Nephron (organoid): Measurements from ENCODE around the gene PTPDC1.

Experiments used
- H3K27ac Mint-ChIP-seq, 3 experiments: 2 replicates each; pipeline ENCODE4 v1.8.0; 2020; ENCODE audit warnings: mixed read lengths in 3 of 3, mild to moderate bottlenecking in 2 of 3, moderate library complexity in 1 of 3
- H3K27me3 Mint-ChIP-seq: 2 replicates; pipeline ENCODE4 v1.8.0; 2021; ENCODE audit warnings: low read depth, mild to moderate bottlenecking, moderate library complexity, mixed read lengths
- H3K36me3 Mint-ChIP-seq: 2 replicates; pipeline ENCODE4 v1.8.0; 2020; ENCODE audit warnings: low read depth, mixed read lengths
- H3K4me1 Mint-ChIP-seq: 2 replicates; pipeline ENCODE4 v1.8.0; 2020; ENCODE audit warnings: mixed read lengths
- H3K4me3 Mint-ChIP-seq, 3 experiments: 2 replicates each; pipeline ENCODE4 v1.8.0; 2020; ENCODE audit warnings: mild to moderate bottlenecking in 3 of 3, mixed read lengths in 3 of 3, moderate library complexity in 2 of 3
- H3K9me3 Mint-ChIP-seq: 2 replicates; pipeline ENCODE4 v1.8.0; 2020; ENCODE audit warnings: mixed read lengths
- TF ChIP-seq, protein P1 (sequence below), 3 experiments: fragments of 200-600 bp; sonication (generic); IDR thresholded peaks; one replicate each; pipeline ENCODE4 v1.5.0; 2021; ENCODE audit warnings: antibody characterized with exemption in 3 of 3; ENCODE audit not compliant: unreplicated experiment in 3 of 3

The PTPDC1 gene

DNA sequence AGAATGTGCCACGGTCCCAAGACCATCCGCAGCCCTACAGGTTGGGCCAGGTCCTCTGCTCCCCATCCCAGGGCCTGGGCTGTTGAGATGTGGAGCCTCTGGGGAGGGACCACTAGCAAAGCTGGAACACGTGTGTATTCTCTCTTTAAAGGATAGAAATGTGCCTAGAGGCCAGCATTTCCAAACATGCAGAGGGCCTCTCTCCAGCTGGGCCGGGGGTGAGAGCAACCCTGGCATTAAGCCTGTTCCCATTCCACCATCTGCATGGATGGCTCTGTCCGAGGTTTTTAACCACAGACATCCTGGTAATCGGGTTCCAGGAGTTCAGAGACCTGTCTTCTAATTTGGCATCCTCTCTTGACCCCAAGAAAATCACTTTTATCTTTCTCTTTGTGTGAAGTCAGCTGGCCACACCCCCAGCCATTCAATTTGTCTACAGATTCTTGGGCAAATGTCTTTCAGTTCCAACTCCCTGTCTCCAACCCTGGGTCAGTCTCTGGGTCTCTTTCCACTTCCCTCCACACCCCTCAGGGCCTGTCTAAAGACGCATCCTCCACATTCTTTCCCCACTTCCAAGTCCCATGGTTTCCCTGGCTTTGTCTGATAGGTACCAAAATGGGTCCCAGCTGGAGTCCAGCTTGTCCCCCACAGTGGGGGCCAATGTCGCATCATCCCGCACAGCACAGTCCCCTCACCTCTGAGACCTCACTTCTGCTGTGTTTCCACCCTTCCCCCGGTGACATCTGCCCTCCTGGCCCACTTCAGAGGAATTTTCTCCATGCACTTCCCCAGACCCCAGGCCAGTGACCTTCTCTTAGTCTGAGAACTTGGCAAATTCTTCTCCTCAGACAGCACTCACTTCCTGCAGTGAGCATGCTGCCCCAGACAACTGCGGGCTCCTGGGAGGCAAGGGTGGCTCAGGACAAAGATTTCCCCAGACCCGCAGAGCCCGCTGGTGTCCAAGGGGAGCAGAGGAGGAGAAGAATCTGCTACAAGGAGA is 56.8 kb downstream of the PTPDC1 start:
- TF ChIP-seq, protein P1, sequence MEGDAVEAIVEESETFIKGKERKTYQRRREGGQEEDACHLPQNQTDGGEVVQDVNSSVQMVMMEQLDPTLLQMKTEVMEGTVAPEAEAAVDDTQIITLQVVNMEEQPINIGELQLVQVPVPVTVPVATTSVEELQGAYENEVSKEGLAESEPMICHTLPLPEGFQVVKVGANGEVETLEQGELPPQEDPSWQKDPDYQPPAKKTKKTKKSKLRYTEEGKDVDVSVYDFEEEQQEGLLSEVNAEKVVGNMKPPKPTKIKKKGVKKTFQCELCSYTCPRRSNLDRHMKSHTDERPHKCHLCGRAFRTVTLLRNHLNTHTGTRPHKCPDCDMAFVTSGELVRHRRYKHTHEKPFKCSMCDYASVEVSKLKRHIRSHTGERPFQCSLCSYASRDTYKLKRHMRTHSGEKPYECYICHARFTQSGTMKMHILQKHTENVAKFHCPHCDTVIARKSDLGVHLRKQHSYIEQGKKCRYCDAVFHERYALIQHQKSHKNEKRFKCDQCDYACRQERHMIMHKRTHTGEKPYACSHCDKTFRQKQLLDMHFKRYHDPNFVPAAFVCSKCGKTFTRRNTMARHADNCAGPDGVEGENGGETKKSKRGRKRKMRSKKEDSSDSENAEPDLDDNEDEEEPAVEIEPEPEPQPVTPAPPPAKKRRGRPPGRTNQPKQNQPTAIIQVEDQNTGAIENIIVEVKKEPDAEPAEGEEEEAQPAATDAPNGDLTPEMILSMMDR (IDR thresholded peaks at IDR 0.05; ENCODE audit: unreplicated experiment in 3 of 3) = no peak
- Mint-ChIP-seq H3K4me3 (peak overlapping the region in 2 of 3 experiments; percentile 27 to 29), H3K27ac (peak overlapping the region; percentile 83 to 91 (median 90)), H3K9me3 (no peaks in the 10 kb centered on the region), H3K4me1 (peaks cover 40% of the 10 kb centered on the region), H3K36me3 (no peaks in the 10 kb centered on the region), H3K27me3 (peaks cover 3% of the 10 kb centered on the region)

DNA sequence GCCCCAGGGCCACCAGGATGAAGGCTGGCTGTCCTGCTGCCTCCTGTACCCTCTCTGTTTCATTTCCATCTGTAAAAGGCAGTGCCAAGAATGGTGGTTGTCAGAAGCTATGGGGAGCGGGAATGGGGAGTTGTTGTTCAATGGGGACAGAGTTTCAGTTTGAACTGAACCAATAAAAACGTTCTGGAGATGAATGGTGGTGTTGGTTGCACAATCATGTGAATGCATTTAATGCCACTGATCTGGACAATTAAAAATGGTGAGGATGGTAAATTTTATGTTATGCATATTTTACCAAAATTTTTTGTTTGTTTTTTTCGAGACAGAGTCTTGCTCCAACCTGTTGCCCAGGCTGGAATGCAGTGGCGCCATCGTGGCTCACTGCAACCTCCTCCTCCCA is 58.1 kb downstream of the PTPDC1 start:
- Mint-ChIP-seq H3K4me1 (peaks cover 40% of the 10 kb centered on the region), H3K36me3 (no peaks in the 10 kb centered on the region), H3K27ac (no peak overlapping the region), H3K27me3 (peaks cover 3% of the 10 kb centered on the region), H3K4me3 (no peak overlapping the region), H3K9me3 (no peaks in the 10 kb centered on the region)
- TF ChIP-seq, protein P1 (IDR thresholded peaks at IDR 0.05; ENCODE audit: unreplicated experiment in 3 of 3) = no peak

DNA sequence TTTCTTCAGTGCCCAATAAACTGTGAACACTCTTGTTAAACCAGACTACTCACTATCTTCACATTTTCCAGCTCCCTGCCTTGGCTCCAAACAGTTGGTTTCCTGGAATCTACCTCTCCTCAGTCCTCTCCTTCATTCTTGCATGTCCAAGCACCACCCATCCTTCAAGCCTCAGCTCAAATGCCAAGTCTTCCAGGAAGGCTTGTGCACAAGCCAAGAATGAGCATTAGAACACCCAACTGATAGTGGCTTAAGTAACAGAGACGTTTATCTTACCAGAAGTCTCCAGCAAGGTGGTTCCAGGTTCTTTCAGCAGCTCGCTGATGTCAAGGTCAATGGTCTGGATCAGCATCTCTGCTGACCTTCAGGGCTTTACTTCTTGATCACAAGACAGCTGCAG is 60.1 kb downstream of the PTPDC1 start:
- Mint-ChIP-seq H3K4me3 (no peak overlapping the region), H3K4me1 (peaks cover 29% of the 10 kb centered on the region)
- TF ChIP-seq, protein P1 (IDR thresholded peaks at IDR 0.05; ENCODE audit: unreplicated experiment in 3 of 3) = no peak

DNA sequence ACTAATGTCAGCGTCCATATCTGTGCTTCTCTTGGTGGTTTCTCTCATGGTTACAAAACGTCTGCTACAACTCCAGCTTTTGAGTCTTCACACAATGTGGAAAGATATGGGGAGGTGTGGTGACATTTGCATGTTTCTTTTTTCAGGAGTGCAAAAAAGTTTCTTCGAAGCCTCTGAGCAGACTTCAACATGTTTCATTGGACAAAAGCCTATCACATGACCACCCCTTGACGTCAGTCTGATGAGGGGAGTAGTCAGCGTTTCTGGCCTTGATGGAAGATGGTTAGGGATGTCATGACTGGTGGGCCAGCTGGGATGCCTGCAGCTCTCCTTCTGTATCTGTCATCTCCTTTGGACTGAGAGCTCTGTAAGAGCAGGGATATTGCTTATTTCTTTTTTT is 61.4 kb downstream of the PTPDC1 start:
- H3K4me1 Mint-ChIP-seq = peaks cover 29% of the 10 kb centered on the region
- no peak overlapping the region for H3K4me3 Mint-ChIP-seq
- TF ChIP-seq, protein P1 (IDR thresholded peaks at IDR 0.05; ENCODE audit: unreplicated experiment in 3 of 3) = no peak
- H3K36me3 Mint-ChIP-seq = no peaks in the 10 kb centered on the region
- H3K27ac Mint-ChIP-seq = no peak overlapping the region
- no peaks in the 10 kb centered on the region for H3K9me3 Mint-ChIP-seq
- peaks cover 6% of the 10 kb centered on the region for H3K27me3 Mint-ChIP-seq

More for the DNA sequence above, 60.1 kb downstream of the PTPDC1 start:
- H3K27me3 Mint-ChIP-seq = peaks cover 3% of the 10 kb centered on the region
- H3K27ac Mint-ChIP-seq = peak overlapping the region in 1 of 3 experiments; percentile 44
- no peaks in the 10 kb centered on the region for H3K9me3 Mint-ChIP-seq
- H3K36me3 Mint-ChIP-seq = no peaks in the 10 kb centered on the region

DNA sequence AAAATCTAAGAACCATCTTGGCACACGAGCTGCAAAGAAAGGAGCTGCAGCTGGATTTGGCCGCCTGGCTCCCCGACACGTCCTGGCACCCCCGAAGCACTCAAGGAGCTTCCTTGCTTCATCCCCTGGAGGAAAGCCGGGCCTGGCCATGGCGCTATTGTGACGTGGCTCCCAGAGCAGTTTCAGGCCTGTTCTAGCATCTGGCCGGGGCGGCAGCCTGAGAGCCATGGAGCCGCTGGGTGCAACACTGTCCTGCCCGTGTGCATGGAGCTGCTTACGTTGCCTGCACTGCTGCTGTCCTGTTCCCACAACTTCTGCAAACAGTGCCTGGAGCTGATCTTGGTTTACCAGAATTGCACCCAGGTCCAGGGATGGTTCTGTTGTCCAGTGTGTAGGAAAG is 63.5 kb downstream of the PTPDC1 start:
- Mint-ChIP-seq H3K4me3 (no peak overlapping the region), H3K9me3 (no peaks in the 10 kb centered on the region), H3K36me3 (no peaks in the 10 kb centered on the region), H3K4me1 (peaks cover 31% of the 10 kb centered on the region), H3K27ac (no peak overlapping the region), H3K27me3 (peaks cover 7% of the 10 kb centered on the region)
- TF ChIP-seq, protein P1 (IDR thresholded peaks at IDR 0.05; ENCODE audit: unreplicated experiment in 3 of 3) = no peak
